Glomerular visceral epithelial cell (primary cell): ENCODE measurements around the gene TUBA4B.
"Not testable (repeated sequence)": the region's sequence is repeated elsewhere in the genome, so short reads cannot be mapped to it uniquely, and the experiment has no call there.

Experiments
- DNase-seq: peaks from one replicate; pipeline ENCODE4 v3.0.0-alpha.2; 2016; ENCODE audit errors: extremely low spot score

The TUBA4B gene

GRCh38 chr2:219247678-219248642 lies 5.1 kb upstream of the TUBA4B start:
- no peak for DNase-seq

GRCh38 chr2:219248845-219249202 lies 4.2 kb upstream of the TUBA4B start:
- no peak for DNase-seq

GRCh38 chr2:219249203-219249980 lies 3.7 kb upstream of the TUBA4B start:
- DNase-seq: peak; percentile 96

GRCh38 chr2:219250049-219250781 lies 2.8 kb upstream of the TUBA4B start:
- no peak for DNase-seq

GRCh38 chr2:219251656-219252055 lies 1.4 kb upstream of the TUBA4B start:
- peak; percentile 91 for DNase-seq

- DNase-seq: no peak
Observed at GRCh38 chr2:219252084-219252483, 959 bp upstream of the TUBA4B start.

GRCh38 chr2:219252570-219252899 lies 508 bp upstream of the TUBA4B start:
- DNase-seq: peak; percentile 36

- peak; percentile 85 for DNase-seq
Observed at GRCh38 chr2:219253753-219254589, 928 bp downstream of the TUBA4B start, which contains the start of gene TUBA4A. TSS of gene TUBA4A (minus strand) at chr2:219253918. CDS start at chr2:219253858, 60 bp downstream.

GRCh38 chr2:219254590-219255201 lies 1.7 kb downstream of the TUBA4B start:
- DNase-seq: no peak

- not testable (repeated sequence) for DNase-seq
Observed at GRCh38 chr2:219258942-219259341, 5.9 kb downstream of the TUBA4B start.

GRCh38 chr2:219261024-219261855 lies 8.2 kb downstream of the TUBA4B start:
- DNase-seq: no peak

- no peak for DNase-seq
Observed at GRCh38 chr2:219266232-219266631, 13.2 kb downstream of the TUBA4B start.

- DNase-seq: no peak
Observed at GRCh38 chr2:219266886-219267285, 13.8 kb downstream of the TUBA4B start.

- DNase-seq: no peak
Observed at GRCh38 chr2:219268294-219268693, 15.3 kb downstream of the TUBA4B start.

GRCh38 chr2:219269362-219270054 lies 16.5 kb downstream of the TUBA4B start:
- peak; percentile 60 for DNase-seq

GRCh38 chr2:219270055-219270372 lies 17.0 kb downstream of the TUBA4B start:
- DNase-seq: no peak

GRCh38 chr2:219271021-219271420 lies 18.0 kb downstream of the TUBA4B start:
- no peak for DNase-seq

GRCh38 chr2:219272356-219272755 lies 19.3 kb downstream of the TUBA4B start:
- peak; percentile 30 for DNase-seq

GRCh38 chr2:219272995-219273394 lies 20.0 kb downstream of the TUBA4B start:
- peak; percentile 54 for DNase-seq
